ENCODE measurements around the gene HYAL3. TPM values are rescaled to one million over a fixed set of nuclear protein-coding genes. Genes with fewer than 3 reads are reported as not detected.

HYAL3 gene
- total RNA-seq, 1 donor from 2014 or later: 6.9 TPM

GRCh38 chr3:50345586-50346234, 46.5 kb upstream of the HYAL3 start, which contains the start of gene ZMYND10:
TSS of gene ZMYND10 (minus strand) at chr3:50345732. CDS start at chr3:50345579, 153 bp downstream.
- DNase-seq (ENCODE audit: low read depth) (no peak), FAIRE-seq (no peak)
- H3K4me1 ChIP-seq (ENCODE audit: insufficient read depth, low read length): peaks cover 22% of the 10 kb centered on the region
- no peaks in the 10 kb centered on the region for H3K9me3 ChIP-seq (ENCODE audit: insufficient read depth, low read depth, low read length)
- H3K27me3 ChIP-seq (ENCODE audit: insufficient read depth, low read length): no peaks in the 10 kb centered on the region
- no peak within 1 kb of the TSS for H3K27ac Mint-ChIP-seq (ENCODE audit: unreplicated experiment)
- peaks cover 4% of the 10 kb centered on the region for H4K20me1 ChIP-seq (ENCODE audit: insufficient read depth, low read length)
- H3K27me3 Mint-ChIP-seq (ENCODE audit: low read depth, unreplicated experiment): peaks cover 29% of the 10 kb centered on the region
- peak within 1 kb of the TSS; percentile 98 for H3K4me2 ChIP-seq (ENCODE audit: low read length)
- H3K36me3 ChIP-seq (ENCODE audit: insufficient read depth, low read length): peaks cover 3% of the 10 kb centered on the region
- H3K4me1 Mint-ChIP-seq (ENCODE audit: low read depth, unreplicated experiment): peaks cover 7% of the 10 kb centered on the region
- peak within 1 kb of the TSS; percentile 57 for H3K9ac ChIP-seq (ENCODE audit: low read length)
- no peak for TF ChIP-seq EZH2 (IDR thresholded peaks at IDR 0.05; ENCODE audit: insufficient read depth, low read length)
- TF ChIP-seq, protein P1, sequence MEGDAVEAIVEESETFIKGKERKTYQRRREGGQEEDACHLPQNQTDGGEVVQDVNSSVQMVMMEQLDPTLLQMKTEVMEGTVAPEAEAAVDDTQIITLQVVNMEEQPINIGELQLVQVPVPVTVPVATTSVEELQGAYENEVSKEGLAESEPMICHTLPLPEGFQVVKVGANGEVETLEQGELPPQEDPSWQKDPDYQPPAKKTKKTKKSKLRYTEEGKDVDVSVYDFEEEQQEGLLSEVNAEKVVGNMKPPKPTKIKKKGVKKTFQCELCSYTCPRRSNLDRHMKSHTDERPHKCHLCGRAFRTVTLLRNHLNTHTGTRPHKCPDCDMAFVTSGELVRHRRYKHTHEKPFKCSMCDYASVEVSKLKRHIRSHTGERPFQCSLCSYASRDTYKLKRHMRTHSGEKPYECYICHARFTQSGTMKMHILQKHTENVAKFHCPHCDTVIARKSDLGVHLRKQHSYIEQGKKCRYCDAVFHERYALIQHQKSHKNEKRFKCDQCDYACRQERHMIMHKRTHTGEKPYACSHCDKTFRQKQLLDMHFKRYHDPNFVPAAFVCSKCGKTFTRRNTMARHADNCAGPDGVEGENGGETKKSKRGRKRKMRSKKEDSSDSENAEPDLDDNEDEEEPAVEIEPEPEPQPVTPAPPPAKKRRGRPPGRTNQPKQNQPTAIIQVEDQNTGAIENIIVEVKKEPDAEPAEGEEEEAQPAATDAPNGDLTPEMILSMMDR (IDR thresholded peaks at IDR 0.05; ENCODE audit: insufficient read depth, low read depth, low read length): no peak
- H3K79me2 ChIP-seq (ENCODE audit: insufficient read depth, low read length): peaks cover 22% of the 10 kb centered on the region
- H3K27ac ChIP-seq (ENCODE audit: low read depth, low read length): no peak within 1 kb of the TSS
- H2AFZ ChIP-seq (ENCODE audit: low read depth, low read length): peak within 1 kb of the TSS; percentile 92
- H3K9me3 Mint-ChIP-seq (ENCODE audit: unreplicated experiment): peaks cover 4% of the 10 kb centered on the region
- peak within 1 kb of the TSS; percentile 62 for H3K4me3 Mint-ChIP-seq (ENCODE audit: unreplicated experiment)
- H3K4me3 ChIP-seq (ENCODE audit: insufficient read depth, low read depth, low read length): peak within 1 kb of the TSS; percentile 64
- H3K36me3 Mint-ChIP-seq (ENCODE audit: low read depth, unreplicated experiment): peaks cover 4% of the 10 kb centered on the region

DNA sequence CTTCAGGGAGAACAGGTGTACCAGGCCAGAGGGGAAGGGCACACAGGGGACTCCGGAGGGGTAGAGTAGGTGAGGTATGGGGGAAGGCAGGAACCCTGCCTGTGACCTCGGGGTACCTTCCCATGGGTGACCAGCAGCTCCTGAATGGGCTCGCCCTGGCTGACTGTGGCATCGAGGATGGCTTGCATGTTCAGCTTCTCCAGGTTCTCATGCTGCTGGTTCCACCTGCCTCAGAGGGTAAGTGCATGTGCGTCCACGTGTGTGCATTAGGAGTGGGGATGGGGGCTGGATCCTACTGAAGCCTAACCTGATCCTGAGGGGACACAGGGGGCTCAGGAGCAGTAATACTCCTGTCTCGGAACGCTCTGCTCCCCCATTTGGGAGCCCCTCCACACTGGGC, 45.8 kb upstream of the HYAL3 start:
- Histone ChIP-seq H3K9ac (ENCODE audit: low read length) (no peak overlapping the region), H3K4me1 (ENCODE audit: insufficient read depth, low read length) (peaks cover 23% of the 10 kb centered on the region), H3K27me3 (ENCODE audit: insufficient read depth, low read length) (no peaks in the 10 kb centered on the region), H3K36me3 (ENCODE audit: insufficient read depth, low read length) (peaks cover 3% of the 10 kb centered on the region), H2AFZ (ENCODE audit: low read depth, low read length) (peak overlapping the region; percentile 92), H3K27ac (ENCODE audit: low read depth, low read length) (no peak overlapping the region), H3K9me3 (ENCODE audit: insufficient read depth, low read depth, low read length) (no peaks in the 10 kb centered on the region), H4K20me1 (ENCODE audit: insufficient read depth, low read length) (peaks cover 4% of the 10 kb centered on the region), H3K4me2 (ENCODE audit: low read length) (peak overlapping the region; percentile 98), H3K4me3 (ENCODE audit: insufficient read depth, low read depth, low read length) (peak overlapping the region; percentile 64), H3K79me2 (ENCODE audit: insufficient read depth, low read length) (peaks cover 17% of the 10 kb centered on the region)
- Mint-ChIP-seq H3K4me3 (ENCODE audit: unreplicated experiment) (no peak overlapping the region), H3K4me1 (ENCODE audit: low read depth, unreplicated experiment) (peaks cover 4% of the 10 kb centered on the region), H3K27ac (ENCODE audit: unreplicated experiment) (no peak overlapping the region), H3K9me3 (ENCODE audit: unreplicated experiment) (peaks cover 4% of the 10 kb centered on the region), H3K27me3 (ENCODE audit: low read depth, unreplicated experiment) (peaks cover 30% of the 10 kb centered on the region), H3K36me3 (ENCODE audit: low read depth, unreplicated experiment) (peaks cover 4% of the 10 kb centered on the region)
- TF ChIP-seq, protein P1 (IDR thresholded peaks at IDR 0.05; ENCODE audit: insufficient read depth, low read depth, low read length): no peak
- no peak for TF ChIP-seq EZH2 (IDR thresholded peaks at IDR 0.05; ENCODE audit: insufficient read depth, low read length)
- FAIRE-seq (no peak), DNase-seq (ENCODE audit: low read depth) (no peak)

All from astrocyte (in vitro differentiated cells and primary cell).